Measurements from ENCODE around the gene FCHO1.

Gene FCHO1

GRCh38 chr19:17788632-17789031, 37.4 kb downstream of the FCHO1 start:
- Histone ChIP-seq H3K27me3 (ENCODE audit: insufficient read depth, low read depth, severe bottlenecking) (no peaks in the 10 kb centered on the region), H3K27ac (no peak overlapping the region), H3K9me3 (ENCODE audit: severe bottlenecking) (no peaks in the 10 kb centered on the region), H3K36me3 (no peaks in the 10 kb centered on the region), H3K4me3 (ENCODE audit: low read depth, low read length) (no peak overlapping the region)
- TF ChIP-seq CTCF (IDR thresholded peaks at IDR 0.05; ENCODE audit: low read depth, low read length) = no peak
- DNase-seq = no peak

- no peaks in the 10 kb centered on the region for H3K9me3 ChIP-seq (ENCODE audit: severe bottlenecking)
- DNase-seq = no peak
- H3K4me3 ChIP-seq (ENCODE audit: low read depth, low read length) = no peak overlapping the region
- H3K27me3 ChIP-seq (ENCODE audit: insufficient read depth, low read depth, severe bottlenecking) = no peaks in the 10 kb centered on the region
- H3K27ac ChIP-seq = no peak overlapping the region
- no peaks in the 10 kb centered on the region for H3K36me3 ChIP-seq
- no peak for TF ChIP-seq CTCF (IDR thresholded peaks at IDR 0.05; ENCODE audit: low read depth, low read length)
These were observed 38.9 kb downstream of the FCHO1 start for GRCh38 chr19:17790059-17790780.

GRCh38 chr19:17794412-17794730, 43.1 kb downstream of the FCHO1 start:
- H3K27me3 ChIP-seq (ENCODE audit: insufficient read depth, low read depth, severe bottlenecking) = no peaks in the 10 kb centered on the region
- no peaks in the 10 kb centered on the region for H3K9me3 ChIP-seq (ENCODE audit: severe bottlenecking)
- no peak overlapping the region for H3K4me3 ChIP-seq (ENCODE audit: low read depth, low read length)
- no peak for TF ChIP-seq CTCF (IDR thresholded peaks at IDR 0.05; ENCODE audit: low read depth, low read length)
- H3K36me3 ChIP-seq = no peaks in the 10 kb centered on the region
- H3K27ac ChIP-seq = no peak overlapping the region
- no peak for DNase-seq

- Histone ChIP-seq H3K27ac (no peak within 1 kb of the TSS), H3K27me3 (ENCODE audit: insufficient read depth, low read depth, severe bottlenecking) (no peaks in the 10 kb centered on the region), H3K36me3 (no peaks in the 10 kb centered on the region), H3K9me3 (ENCODE audit: severe bottlenecking) (no peaks in the 10 kb centered on the region), H3K4me3 (ENCODE audit: low read depth, low read length) (no peak within 1 kb of the TSS)
- no peak for DNase-seq
- TF ChIP-seq CTCF (IDR thresholded peaks at IDR 0.05; ENCODE audit: low read depth, low read length) = no peak
These were observed 43.6 kb downstream of the FCHO1 start, which contains the start of gene B3GNT3 for GRCh38 chr19:17794731-17795494. Gene B3GNT3, plus strand, starts transcription at chr19:17795138. Its CDS starts 12,670 bp downstream, at chr19:17807808.

GRCh38 chr19:17795495-17795856, 44.2 kb downstream of the FCHO1 start:
- no peaks in the 10 kb centered on the region for H3K9me3 ChIP-seq (ENCODE audit: severe bottlenecking)
- no peaks in the 10 kb centered on the region for H3K27me3 ChIP-seq (ENCODE audit: insufficient read depth, low read depth, severe bottlenecking)
- H3K27ac ChIP-seq = no peak overlapping the region
- H3K4me3 ChIP-seq (ENCODE audit: low read depth, low read length) = no peak overlapping the region
- no peak for DNase-seq
- TF ChIP-seq CTCF (IDR thresholded peaks at IDR 0.05; ENCODE audit: low read depth, low read length) = no peak
- H3K36me3 ChIP-seq = no peaks in the 10 kb centered on the region

Data from WERI-Rb-1 (cell line).